ENCODE data around the gene INA.

INA gene

GRCh38 chr10:103262229-103262628, 14.7 kb upstream of the INA start:
- no peak overlapping the region for H3K4me3 ChIP-seq (ENCODE audit: low read depth, low read length)
- H3K4me1 ChIP-seq = no peaks in the 10 kb centered on the region
- TF ChIP-seq CTCF (IDR thresholded peaks at IDR 0.05; ENCODE audit: low read depth, low read length) = no peak
- no peak for DNase-seq
- no peaks in the 10 kb centered on the region for H3K36me3 ChIP-seq
- no peaks in the 10 kb centered on the region for H3K9me3 ChIP-seq
- H3K27me3 ChIP-seq = no peaks in the 10 kb centered on the region

- no peaks in the 10 kb centered on the region for H3K4me1 ChIP-seq
- H3K9me3 ChIP-seq = no peaks in the 10 kb centered on the region
- H3K27me3 ChIP-seq = no peaks in the 10 kb centered on the region
- DNase-seq = no peak
- no peak overlapping the region for H3K4me3 ChIP-seq (ENCODE audit: low read depth, low read length)
- no peaks in the 10 kb centered on the region for H3K36me3 ChIP-seq
- TF ChIP-seq CTCF (IDR thresholded peaks at IDR 0.05; ENCODE audit: low read depth, low read length) = no peak
Measured at GRCh38 chr10:103265717-103266329, 11.1 kb upstream of the INA start.

- H3K9me3 ChIP-seq = no peaks in the 10 kb centered on the region
- no peaks in the 10 kb centered on the region for H3K4me1 ChIP-seq
- no peak overlapping the region for H3K4me3 ChIP-seq (ENCODE audit: low read depth, low read length)
- no peaks in the 10 kb centered on the region for H3K36me3 ChIP-seq
- TF ChIP-seq CTCF (IDR thresholded peaks at IDR 0.05; ENCODE audit: low read depth, low read length) = no peak
- no peak for DNase-seq
- H3K27me3 ChIP-seq = no peaks in the 10 kb centered on the region
Measured at GRCh38 chr10:103273041-103273441, 3.9 kb upstream of the INA start.

- Histone ChIP-seq H3K4me3 (ENCODE audit: low read depth, low read length) (peak overlapping the region; percentile 74), H3K27me3 (no peaks in the 10 kb centered on the region), H3K4me1 (peaks cover 7% of the 10 kb centered on the region), H3K9me3 (no peaks in the 10 kb centered on the region), H3K36me3 (peaks cover 8% of the 10 kb centered on the region)
- no peak for TF ChIP-seq CTCF (IDR thresholded peaks at IDR 0.05; ENCODE audit: low read depth, low read length)
- DNase-seq = no peak
Measured at GRCh38 chr10:103276251-103276895, 565 bp upstream of the INA start.

GRCh38 chr10:103277713-103278536, 987 bp downstream of the INA start:
- no peak for TF ChIP-seq CTCF (IDR thresholded peaks at IDR 0.05; ENCODE audit: low read depth, low read length)
- H3K27me3 ChIP-seq = no peaks in the 10 kb centered on the region
- H3K4me3 ChIP-seq (ENCODE audit: low read depth, low read length) = peak overlapping the region; percentile 74
- peaks cover 14% of the 10 kb centered on the region for H3K36me3 ChIP-seq
- peak; percentile 28 for DNase-seq
- H3K9me3 ChIP-seq = no peaks in the 10 kb centered on the region
- peaks cover 15% of the 10 kb centered on the region for H3K4me1 ChIP-seq

- Histone ChIP-seq H3K4me1 (peaks cover 15% of the 10 kb centered on the region), H3K27me3 (no peaks in the 10 kb centered on the region), H3K9me3 (no peaks in the 10 kb centered on the region), H3K4me3 (ENCODE audit: low read depth, low read length) (peak overlapping the region; percentile 74), H3K36me3 (peaks cover 14% of the 10 kb centered on the region)
- no peak for TF ChIP-seq CTCF (IDR thresholded peaks at IDR 0.05; ENCODE audit: low read depth, low read length)
- DNase-seq = no peak
Measured at GRCh38 chr10:103278537-103278823, 1.5 kb downstream of the INA start.
